GM18511 (cell line): ENCODE data around the gene USH2A.

Experiments used
- ATAC-seq: cut with Tn5 transposase; IDR thresholded peaks from one replicate; pipeline ENCODE4 v1.9.1; 2021; ENCODE audit warnings: mild to moderate bottlenecking, moderate library complexity; ENCODE audit not compliant: unreplicated experiment

USH2A gene

DNA sequence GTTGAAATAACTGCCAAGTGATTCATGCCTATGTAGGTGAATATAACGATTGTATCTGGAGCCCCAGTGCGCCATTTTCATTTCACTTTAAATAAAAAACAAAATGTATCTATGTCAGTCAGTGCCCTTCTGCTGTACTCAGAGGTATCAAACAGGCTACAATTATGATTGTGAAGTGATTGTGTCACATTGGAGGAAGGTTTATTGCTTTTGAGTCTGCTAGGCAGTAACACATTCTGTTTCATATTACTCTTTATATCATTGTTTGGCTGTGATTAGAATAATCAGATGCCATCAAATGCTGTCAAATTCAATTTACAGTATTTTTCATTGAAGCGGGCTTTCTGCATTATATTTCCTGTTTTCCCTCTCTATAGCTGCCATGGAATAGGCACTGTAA lies 684.2 kb downstream of the USH2A start:
- ATAC-seq, result no peak

DNA sequence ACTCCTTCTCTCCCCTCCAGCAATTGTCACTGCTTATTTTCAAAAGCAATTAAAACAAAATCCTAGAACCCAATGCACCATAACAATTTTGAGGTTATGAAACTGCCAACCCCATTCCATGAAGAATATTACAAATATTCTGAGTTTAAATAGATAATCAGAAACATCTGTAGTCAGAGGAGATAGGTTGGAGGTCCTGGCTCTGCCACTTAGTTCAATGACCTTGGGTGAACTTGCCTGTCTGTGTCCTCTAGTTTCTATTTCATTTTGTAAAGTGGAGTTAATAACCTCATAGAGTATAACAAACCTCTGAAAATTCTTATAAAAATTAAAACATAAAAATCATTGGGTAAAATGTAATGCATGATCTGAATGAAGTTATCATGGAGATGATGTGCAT lies 691.5 kb downstream of the USH2A start:
- no peak for ATAC-seq

DNA sequence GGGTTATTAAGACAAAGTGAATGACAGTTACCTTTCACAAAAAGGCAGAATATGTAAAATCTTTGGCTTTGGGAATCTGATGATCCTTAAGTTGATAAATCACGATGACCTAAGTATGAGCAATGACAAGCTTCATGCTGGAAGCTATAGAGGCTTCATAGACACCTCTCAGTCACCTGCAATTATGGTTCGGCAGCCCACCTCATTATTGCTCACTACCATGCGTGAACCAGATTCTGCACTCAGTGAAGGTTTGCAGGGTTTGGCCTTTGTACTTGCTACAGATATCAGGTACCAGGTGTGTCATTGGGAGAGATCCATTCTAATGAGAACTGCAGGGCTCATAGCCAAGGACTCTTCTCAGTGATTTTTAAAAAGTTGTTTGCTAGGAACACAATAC lies 692.6 kb downstream of the USH2A start:
- no peak for ATAC-seq

DNA sequence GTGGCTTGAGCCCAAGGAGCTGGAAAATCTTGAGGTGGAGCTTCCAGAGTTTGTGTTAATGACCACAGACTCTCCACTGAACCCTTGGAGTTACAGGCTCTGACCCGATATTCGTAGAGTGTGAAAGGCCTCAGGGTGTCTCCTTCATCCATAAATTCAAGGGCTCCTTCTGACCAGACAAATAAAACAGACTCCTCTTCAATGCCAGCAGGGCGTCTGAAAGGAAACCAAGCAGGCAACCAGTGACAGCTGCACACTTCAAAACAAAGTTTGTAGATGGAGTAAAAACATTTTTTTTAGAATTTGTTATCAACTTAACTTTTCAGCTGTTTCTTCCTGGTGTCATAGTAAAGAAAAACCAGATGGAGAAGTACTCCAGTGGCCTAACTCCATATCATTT lies 695.1 kb downstream of the USH2A start:
- ATAC-seq, result no peak

DNA sequence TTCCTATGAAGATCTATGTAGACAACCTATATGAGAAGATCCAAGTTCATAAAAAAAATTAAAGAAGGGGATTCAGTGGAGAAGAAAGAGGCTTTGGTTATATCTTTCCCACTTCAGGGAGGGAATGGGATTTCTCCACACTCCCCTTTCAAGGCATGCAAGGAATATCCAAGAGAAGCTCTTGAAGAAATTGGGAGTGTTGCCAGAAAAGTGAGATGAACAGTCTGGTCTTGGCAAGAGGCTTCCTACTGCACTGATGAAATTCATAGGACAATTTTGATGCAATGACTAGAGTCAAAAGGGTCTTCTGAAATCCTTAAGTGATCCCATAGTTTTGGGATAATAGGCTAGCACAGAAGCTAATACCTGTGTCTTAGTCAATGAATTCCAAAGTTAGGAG lies 703.1 kb downstream of the USH2A start:
- no peak for ATAC-seq

DNA sequence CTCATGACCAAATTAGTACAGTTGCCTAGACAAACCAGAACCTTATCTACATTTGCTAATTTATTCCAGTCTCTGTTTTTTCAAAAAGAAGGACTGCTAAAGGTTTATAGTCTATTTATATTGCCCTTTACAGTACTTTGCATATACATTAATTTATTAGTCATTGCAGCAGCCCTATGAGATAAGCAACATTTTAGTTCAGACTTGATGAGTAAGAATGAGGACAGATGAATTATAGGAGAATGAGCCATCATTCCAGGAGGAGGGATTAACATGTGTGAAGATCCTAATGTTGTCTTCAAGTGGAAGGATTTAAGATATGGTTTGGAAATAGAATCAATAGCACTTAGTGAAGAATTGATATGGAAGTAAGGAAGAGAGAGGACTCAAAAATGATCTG lies 703.7 kb downstream of the USH2A start:
- no peak for ATAC-seq

DNA sequence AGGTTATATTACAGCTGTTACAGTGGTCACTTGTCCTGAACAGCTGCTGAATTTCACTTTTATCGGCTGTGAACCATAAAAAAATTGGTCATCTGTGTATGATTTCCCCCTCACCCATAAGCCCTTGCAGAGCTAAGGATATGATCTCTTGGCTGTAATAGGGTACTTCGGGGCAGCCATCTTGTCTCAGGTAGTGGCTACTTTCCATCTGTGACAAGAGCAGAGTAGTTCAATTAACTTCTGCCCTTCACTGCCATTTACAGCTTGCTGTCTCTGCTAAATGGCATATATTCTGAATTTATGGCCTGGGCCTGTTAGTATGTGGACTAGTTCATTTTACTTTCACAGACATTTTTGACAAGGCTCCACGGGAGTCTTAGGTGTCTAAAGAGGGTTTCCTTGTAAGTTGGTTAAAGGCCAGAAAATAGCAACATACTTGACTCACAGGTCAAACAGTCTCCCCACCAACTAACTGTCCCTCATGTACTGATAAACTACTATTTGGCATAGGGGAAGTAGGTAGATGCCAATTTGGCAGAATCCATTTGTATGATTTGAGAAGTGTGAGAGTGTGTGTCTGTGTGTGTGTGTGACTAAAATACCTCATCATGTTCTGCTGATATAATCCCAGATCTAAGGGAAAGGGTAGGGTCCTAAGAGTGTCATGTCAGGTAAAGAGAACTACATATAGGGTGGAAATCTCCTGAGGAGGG lies 704.5 kb downstream of the USH2A start:
- ATAC-seq, result no peak

DNA sequence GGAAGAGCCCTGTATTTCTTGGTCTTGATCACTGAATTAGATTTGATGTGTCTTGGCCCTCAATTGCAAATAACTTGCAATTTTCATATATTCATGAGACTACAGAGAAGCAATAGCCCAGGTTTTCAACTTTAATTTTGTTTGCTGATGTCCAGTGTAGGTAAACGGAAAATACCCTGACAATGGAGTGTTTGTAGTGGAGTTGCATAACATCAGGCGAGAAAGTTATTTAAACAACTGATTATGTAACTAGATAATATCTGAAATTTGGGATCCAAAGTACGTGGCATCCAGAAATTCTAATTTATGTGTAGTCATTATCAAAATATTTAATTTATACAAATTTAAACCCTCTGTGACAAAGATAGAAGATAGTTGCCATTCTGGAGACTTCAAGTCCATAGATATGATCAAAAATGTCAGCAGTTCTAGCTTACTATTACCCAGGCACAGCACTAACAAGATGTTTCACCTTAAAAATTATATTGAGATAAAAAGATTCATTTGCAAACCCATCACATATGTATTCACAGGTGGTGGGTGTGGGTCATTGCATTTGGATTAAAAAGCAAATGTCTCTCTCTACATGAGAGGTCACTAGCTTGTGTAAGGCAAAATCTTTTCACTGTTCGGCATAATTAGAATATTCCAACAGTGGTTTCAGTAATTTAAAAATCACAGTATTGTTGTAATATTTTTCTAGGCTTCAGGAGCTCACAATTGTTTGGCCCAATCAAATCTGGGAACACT lies 705.4 kb downstream of the USH2A start:
- no peak for ATAC-seq

DNA sequence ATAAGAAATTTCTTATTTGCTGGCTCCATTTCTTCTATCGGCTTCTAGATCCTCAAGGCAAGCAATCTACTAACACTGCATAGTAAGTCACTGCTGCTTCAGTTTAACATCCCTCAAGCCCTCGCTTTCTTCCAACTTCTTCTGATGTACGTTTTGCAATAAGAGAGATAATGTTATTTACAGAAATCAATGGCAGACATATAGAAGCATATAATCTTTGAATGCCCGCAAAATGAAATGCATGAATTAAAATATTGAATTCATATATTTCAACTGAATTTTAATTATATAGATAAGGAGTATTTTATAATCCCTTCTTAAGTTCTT lies 712.4 kb downstream of the USH2A start:
- no peak for ATAC-seq

DNA sequence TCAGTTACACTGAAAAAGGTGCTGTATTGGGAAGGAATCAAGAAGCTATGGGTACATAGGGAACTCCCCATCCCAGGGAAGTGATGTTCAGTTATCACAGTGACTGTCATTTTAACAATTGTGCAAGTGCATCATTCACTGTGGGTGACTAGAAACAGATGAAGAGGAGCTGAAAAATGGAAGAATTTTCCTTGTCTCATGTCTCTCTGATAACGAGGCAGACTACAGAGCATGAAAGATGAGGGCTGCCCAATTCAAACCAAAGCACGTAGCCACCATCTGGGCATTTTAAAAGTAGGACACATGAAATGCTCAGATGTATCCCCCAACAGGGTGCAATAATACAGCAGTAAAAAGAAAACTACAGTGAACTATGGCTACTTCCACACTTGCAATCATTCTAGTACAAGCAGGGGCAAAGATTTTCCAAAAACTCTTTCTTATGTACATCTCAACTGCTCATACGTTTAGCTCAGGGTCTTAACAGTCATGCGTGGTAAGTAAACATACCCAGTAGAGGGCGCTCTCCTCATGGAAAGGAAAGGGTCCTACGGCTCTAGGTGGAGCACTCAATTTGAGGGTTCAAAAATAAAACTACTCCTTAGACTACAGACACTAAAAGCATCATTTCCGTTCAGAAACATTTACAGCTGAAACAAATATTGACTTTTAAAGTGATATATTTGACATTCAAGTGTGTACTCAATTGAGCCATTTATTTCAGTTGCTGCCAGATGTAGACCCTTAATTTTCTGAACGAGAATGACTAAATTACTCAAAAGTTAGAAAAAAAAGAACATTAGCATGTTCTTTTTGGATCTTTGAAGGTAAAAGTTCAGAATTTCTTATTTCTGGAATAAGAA lies 713.0 kb downstream of the USH2A start:
- peak; percentile 81 for ATAC-seq

DNA sequence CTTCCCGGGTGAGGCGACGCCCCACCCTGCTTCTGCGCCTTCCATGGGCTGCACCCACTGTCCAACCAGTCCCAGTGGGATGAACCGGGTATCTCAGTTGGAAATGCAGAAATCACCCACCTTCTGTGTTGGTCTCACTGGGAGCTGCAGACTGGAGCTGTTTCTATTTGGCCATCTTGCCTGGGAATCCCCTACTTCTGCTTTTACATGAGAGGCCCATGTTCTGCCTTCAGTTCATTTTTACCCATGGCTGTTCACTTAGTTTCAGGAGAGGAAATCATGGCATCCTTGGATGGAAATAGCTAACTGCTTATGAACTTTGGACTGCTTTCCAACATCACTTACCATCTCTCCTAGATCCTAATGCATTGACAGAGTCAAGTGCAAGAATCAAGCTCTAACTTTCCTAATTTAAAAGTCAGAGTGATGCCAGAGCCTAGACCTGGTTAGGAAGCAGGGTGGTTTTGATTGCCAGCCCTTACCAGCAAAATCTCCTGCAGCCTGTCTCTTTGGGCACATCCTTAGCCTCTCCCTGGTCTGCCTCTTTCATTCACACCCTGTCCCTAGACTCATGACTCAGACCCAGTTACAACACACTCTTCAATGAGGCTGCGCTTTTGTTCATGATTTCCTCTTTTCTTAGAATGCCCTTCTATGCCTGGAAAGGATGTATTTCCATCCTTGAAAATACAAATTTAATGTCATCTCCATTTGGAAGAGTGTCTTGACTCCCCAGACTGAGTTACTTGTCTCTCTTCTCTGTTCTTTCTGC lies 719.0 kb downstream of the USH2A start:
- ATAC-seq, result peak; percentile 79

DNA sequence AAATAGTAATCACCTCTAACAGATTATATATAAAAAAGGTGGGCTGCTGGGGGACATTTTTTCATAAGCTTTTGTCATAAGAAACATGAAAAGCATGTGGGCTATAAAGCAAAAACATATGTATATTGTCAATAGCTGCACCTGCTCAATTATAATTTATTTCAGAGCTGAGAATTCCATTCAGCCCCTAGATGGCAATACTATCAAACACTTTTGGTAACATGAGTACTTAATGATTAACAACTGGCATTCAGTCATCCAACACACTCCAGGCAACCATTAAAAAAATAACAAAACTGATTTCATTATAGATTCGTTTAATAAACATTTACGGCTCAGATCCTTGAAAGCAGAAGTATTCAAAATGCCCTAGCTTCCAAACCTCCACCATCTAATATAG lies 741.0 kb downstream of the USH2A start:
- no peak for ATAC-seq

DNA sequence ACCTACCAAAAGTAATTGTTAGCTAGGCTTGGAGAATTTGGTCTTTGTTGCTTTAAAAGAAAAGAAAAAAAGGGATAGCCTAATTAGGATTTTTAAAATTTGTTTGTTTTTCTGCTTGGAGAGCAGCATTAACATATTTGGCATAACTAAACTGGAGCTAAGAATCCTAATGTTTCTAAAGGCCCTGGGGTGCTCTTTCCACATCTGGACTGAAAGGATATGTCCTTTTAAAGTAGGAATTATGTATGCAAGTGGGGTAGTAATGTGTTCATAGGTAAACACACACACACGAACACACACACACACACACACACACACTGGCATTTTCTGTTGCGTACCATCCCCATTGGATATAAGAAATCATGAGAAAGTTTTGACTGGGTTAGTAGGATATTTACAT lies 742.2 kb downstream of the USH2A start:
- ATAC-seq, result no peak

DNA sequence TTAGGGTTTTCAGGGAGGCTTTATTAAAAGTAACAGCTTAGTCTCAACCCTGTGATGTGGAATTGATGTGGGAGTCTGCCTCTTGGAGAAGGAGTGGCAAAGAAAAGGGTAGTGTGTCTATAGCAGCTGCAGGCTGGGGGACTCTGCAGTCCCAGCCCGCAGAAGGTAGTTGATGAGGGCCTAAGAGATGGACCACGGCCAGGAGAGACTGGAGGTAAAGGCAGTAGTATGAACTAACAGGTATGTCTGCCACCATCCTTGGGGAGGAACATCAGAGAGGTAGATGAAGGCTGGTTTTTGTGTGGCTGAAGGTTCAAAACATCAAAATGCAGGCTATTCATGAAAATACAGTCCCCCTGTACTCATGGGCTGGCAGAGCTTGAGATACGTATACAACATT lies 744.0 kb downstream of the USH2A start:
- ATAC-seq, result no peak

DNA sequence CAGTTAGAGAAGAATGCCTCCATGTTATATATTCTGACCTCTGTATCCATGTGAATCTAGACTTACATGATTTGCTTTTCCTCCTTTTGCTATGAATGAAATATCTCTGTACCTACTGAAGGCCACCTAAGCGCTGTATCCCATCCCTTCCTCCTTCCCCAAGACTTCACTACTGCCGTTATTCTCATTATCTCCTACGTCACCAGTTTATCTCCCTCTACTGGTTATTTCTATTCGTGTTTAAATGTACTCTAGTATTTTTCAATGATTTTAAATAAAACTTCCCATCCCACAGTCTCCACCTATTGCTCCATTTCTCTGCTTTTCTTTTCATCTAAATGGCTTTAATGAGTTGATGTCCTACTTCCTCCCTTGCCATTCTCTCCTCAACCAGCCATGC lies 746.1 kb downstream of the USH2A start:
- no peak for ATAC-seq

DNA sequence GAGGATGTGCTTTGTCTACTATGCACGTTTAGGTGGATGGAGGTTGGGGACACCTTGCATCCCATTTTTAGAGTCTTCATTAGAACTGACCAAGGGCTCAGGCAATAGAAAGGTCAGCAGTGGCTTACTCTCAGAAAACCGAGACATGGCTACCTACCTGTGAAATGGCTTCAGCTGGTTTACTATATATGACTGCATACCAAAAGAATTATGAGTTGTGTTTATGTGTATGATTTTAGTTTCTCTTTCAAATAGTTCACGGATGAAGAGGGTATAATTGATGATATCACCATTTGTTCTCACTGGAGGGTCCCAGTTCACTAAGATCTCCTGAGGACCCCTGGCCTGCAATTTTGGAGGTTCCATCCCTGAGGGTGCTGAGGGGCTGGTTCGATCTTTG lies 749.3 kb downstream of the USH2A start:
- no peak for ATAC-seq

DNA sequence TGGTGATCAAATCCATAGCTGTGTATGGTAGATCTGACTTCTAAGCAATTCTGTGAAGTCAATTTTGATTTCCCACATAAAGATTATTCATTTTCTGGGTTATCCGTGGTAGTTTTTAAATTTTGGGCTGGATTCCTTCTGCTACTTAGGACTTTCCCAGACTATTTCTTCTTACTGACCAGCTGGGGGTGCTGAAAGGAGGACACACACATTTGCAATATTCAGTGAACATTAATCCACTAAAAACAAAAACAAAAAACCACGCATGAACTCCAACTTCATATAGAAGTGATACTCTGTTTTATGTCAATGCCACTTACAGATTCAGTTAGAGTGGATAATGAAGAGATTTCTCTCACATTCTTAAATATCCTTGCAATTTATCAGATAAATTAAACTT lies 750.8 kb downstream of the USH2A start:
- no peak for ATAC-seq

DNA sequence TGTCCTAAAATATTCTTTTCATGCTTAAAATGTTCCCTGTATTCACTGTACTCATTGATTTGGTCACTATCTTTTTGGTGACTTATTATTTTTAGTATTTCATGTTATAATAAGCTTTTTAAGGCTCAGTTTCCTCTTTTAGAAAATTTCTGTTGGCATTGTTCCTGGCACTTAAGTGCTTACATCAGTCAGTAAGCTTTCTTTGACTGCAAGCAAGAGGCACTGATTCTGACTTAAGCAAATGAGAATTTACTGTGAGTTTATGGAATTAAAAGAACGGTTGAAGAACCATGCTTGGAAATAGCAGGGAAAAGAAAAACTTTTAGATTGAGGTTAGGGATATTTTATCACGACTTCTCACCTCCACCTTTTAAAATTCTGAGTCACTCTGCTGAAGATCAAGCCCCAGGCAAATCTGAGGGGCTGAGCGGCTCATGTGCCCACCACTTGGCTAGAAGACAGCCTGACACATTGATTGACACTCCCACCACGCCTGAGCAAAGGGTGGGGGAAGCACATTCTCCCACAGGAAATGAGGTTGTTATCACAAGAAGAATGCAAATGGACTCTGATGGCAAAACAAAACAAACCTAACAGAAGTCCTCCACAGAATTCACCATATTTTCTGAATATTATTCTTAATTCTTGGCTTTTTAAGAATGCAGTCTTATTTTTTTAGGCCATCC lies 753.3 kb downstream of the USH2A start:
- ATAC-seq, result no peak

DNA sequence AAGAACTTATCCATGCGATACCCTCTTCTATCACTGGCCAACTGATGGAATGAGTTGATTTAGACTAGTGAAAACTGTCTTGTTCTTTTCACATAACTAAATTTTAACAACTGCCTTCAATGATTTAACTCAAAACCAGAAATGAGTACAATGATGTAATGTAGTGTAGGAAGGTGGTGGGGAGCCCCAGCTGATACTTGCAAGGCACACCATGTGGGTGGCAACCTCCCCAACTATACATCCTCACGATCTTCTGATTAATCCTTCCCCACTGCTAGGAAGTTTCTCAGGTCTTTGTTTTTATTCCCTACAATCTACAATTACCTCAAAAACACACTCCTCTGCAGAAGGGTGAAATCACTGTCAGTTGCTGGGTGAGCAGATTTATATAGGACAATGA lies 755.5 kb downstream of the USH2A start:
- ATAC-seq, result no peak

DNA sequence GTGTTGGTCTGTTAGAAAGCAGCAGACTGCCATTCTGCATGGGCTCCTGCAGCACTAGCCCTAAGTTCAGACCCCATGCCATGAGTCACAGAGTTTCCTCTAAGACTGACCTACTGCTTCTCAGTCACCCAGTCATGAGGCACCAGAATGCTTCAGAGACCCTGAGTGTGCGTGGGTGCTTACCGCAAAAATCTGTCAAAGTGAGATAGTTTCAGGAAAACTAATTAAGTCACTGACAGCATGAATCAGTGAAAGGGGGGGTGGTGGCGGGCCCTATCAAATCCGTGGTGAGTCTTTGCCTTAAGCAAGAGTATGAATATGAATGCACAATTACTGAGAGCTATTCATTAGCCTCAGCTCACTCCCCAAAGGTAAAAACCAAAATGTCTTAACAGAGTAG lies 758.0 kb downstream of the USH2A start:
- ATAC-seq, result no peak

DNA sequence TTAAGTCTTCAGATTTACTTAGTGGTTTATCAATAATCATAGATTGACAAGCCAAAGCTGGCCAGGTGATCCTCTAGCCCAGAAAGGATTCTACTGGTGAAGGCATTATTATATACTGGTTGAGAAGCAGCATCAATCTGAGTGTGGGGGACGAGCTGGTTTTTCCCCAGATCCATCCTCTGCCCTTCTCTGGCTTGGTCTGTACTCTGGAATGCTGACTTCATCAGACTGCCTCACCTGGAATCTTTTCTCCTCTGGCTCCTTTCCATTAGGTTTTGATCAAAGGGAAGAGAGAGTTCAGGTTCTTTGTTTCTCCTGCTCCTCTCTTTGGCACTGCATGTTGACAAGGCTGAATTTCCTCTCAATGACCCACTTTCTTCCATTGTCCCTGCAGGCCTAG lies 762.2 kb downstream of the USH2A start:
- ATAC-seq, result no peak
